Natural killer cell (primary cell): ENCODE data around the gene ANKS3. TPM values are rescaled to one million over a fixed set of nuclear protein-coding genes. Genes with fewer than 3 reads are reported as not detected.
A peak's percentile ranks its signal among the peaks of the same experiment; 100 is the strongest.

Experiments used
- ATAC-seq, 3 donors: fragments of 150-1000 bp in 2 of 3; fragments of 200-7000 bp in 1 of 3; cut with Tn5 transposase; 1 replicate in 1 of 3; 2 replicates in 2 of 3; pipeline ENCODE4 v1.10.0; 2021; ENCODE audit warnings: mild to moderate bottlenecking in 2 of 3, moderate library complexity in 2 of 3
- DNase-seq, 2 donors: peaks; one replicate each; pipeline versions ENCODE4 v3.0.0 to v3.0.0-alpha.2; 2013 to 2021; ENCODE audit warnings: mixed read lengths in 1 of 2
- H3K27ac ChIP-seq: one replicate; pipeline ENCODE4 v1.5.1; 2013; ENCODE audit warnings: mild to moderate bottlenecking, low read length
- H3K27me3 ChIP-seq: one replicate; pipeline ENCODE4 v1.6.1; 2013; ENCODE audit warnings: low read length; ENCODE audit not compliant: control insufficient read depth, insufficient read depth
- H3K36me3 ChIP-seq: one replicate; pipeline ENCODE4 v1.6.1; 2013; ENCODE audit warnings: low read length; ENCODE audit not compliant: control insufficient read depth, insufficient read depth
- H3K4me1 ChIP-seq: one replicate; pipeline ENCODE4 v1.6.1; 2013; ENCODE audit warnings: low read length; ENCODE audit not compliant: control insufficient read depth, insufficient read depth
- H3K4me3 ChIP-seq: one replicate; pipeline ENCODE4 v1.5.1; 2013; ENCODE audit warnings: low read length
- H3K9me3 ChIP-seq: one replicate; pipeline ENCODE4 v1.6.1; 2013; ENCODE audit warnings: low read length; ENCODE audit not compliant: control insufficient read depth, insufficient read depth
- H3K27ac Mint-ChIP-seq, 2 donors: one replicate each; pipeline ENCODE4 v1.8.0; 2022; ENCODE audit warnings: mild to moderate bottlenecking in 2 of 2, mixed read lengths in 2 of 2, moderate library complexity in 1 of 2
- H3K27me3 Mint-ChIP-seq, 2 donors: one replicate each; pipeline ENCODE4 v1.8.0; 2022; ENCODE audit warnings: low read depth in 2 of 2, mixed read lengths in 2 of 2
- H3K36me3 Mint-ChIP-seq: one replicate; pipeline ENCODE4 v1.8.0; 2022; ENCODE audit warnings: mixed read lengths
- H3K4me1 Mint-ChIP-seq, 2 donors: one replicate each; pipeline ENCODE4 v1.8.0; 2022; ENCODE audit warnings: mixed read lengths in 2 of 2
- H3K4me3 Mint-ChIP-seq: one replicate; pipeline ENCODE4 v1.8.0; 2022; ENCODE audit warnings: mild to moderate bottlenecking, moderate library complexity, mixed read lengths
- H3K9me3 Mint-ChIP-seq, 2 donors: one replicate each; pipeline ENCODE4 v1.8.0; 2022; ENCODE audit warnings: mixed read lengths in 2 of 2
- CTCF ChIP-seq: fragments of 200-600 bp; IDR thresholded peaks from one replicate; pipeline ENCODE4 v1.8.0; 2022; ENCODE audit warnings: antibody characterized with exemption
- WGBS: methylation state at CpG from one replicate; pipeline ENCODE4 v1.1.7; 2013; ENCODE audit warnings: missing lambda C conversion rate; ENCODE audit not compliant: insufficient coverage; 5-methylcytosine and 5-hydroxymethylcytosine counted together
- intact Hi-C: fragments of 100-400 bp; cut with micrococcal nuclease; formaldehyde crosslinking; loops from one replicate; pipeline ENCODE4 v1.14.2; 2022
- total RNA-seq, 4 donors: library from RNA; stranded (reverse); fragments of 120-200 nt in 1 of 4; gene quantifications; one replicate each; pipeline versions ENCODE4 v1.2.3 to v1.2.4, GENCODE V29; 2013 to 2022

ANKS3 gene
- total RNA-seq, 3 donors from 2014 or later (not counting 1 experiment from before 2014, with no cell fraction given), result 19.7 to 20.8 (median 20.5) TPM

DNA sequence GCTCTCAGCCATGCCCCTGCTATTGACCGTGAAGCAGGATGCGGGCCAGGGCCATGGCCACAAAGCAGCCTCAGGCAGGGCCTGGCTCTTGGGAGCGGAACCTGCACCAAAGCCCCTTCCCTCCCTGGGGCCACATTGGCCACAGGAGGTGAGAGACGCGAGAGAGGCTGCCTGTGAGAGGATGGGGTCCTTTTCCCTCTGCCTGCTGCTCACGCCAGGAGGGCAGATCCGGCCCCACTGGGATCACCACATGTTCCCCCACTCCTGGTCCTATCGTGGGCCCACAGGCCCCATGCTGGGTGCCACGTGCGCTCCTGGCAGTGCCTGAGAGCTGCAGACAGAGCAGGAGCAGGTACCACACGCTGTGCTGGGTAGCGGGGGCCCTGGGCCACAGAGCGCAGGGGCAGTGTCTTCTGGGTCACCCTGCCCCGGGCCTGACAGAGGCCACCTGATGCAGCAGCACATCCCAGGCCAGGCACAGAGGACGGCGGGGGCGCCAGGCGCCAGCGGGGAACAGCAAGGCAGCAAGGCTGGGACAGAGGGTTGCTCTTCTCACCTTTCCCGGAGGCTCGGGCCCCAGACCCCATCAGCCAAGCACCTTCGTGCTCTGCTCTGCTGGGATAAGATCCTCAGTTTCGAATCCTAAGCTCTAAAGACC, 49.9 kb downstream of the ANKS3 start:
- no peak overlapping the region for H3K27ac ChIP-seq
- H3K27me3 ChIP-seq, result no peaks in the 10 kb centered on the region
- TF ChIP-seq CTCF, result no peak
- ATAC-seq (no peak), DNase-seq (no peak)
- H3K4me3 ChIP-seq, result no peak overlapping the region
- H3K4me3 Mint-ChIP-seq, result no peak overlapping the region
- H3K4me1 Mint-ChIP-seq, result peaks cover 0 to 9% of the 10 kb centered on the region in 2 donors
- WGBS, result 98% methylated on average over 23 of the region's 23 CpGs
- H3K36me3 ChIP-seq, result peaks cover 39% of the 10 kb centered on the region
- H3K9me3 ChIP-seq, result no peaks in the 10 kb centered on the region
- no peaks in the 10 kb centered on the region for H3K36me3 Mint-ChIP-seq
- intact Hi-C loops, result no loop called here
- H3K9me3 Mint-ChIP-seq, result no peaks in the 10 kb centered on the region
- no peak overlapping the region for H3K27ac Mint-ChIP-seq
- H3K4me1 ChIP-seq, result peaks cover 9% of the 10 kb centered on the region
- no peaks in the 10 kb centered on the region for H3K27me3 Mint-ChIP-seq

DNA sequence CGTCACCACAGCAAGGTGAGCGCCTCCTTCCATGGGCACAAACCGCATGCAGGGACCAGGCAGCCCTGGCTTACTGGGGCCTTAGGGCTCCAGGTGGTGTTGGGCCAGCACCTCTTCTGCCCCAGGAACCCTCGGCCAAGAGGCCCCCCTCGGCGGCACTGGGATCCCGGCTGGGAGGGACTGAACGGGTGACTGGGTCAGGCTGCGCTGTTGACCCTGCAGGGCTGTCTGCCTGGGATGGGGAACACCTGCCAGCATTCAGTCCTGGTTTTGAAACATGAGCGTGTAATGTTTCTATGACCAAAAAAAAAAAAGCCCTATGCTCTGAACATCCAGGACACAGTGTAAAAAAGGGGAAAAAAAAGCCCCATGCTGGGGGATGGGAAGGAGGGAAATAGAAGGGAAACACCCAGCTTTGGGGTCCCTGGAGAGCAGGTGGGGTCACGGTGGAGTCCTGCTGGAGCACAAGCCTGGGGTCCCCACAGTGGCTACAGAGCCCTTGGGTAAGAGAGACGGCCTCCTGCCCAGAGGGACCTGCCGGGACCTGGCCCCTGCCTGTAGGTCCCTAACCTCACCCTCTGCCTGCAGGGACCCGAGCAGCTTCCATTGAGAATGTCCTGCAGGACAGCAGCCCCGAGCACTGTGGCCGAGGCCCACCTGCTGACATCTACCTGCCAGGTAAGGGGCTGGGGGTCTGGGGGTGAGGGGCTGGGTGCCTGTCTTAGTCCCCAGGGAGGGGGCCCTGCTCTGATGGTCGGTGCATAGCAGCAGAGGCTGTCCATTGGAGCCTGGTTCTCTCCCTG, 50.6 kb downstream of the ANKS3 start:
- no peaks in the 10 kb centered on the region for H3K9me3 Mint-ChIP-seq
- Histone ChIP-seq H3K27ac (no peak overlapping the region), H3K36me3 (peaks cover 38% of the 10 kb centered on the region), H3K4me3 (no peak overlapping the region), H3K9me3 (no peaks in the 10 kb centered on the region), H3K27me3 (no peaks in the 10 kb centered on the region), H3K4me1 (peaks cover 9% of the 10 kb centered on the region)
- H3K27me3 Mint-ChIP-seq, result no peaks in the 10 kb centered on the region
- TF ChIP-seq CTCF, result no peak
- H3K36me3 Mint-ChIP-seq, result no peaks in the 10 kb centered on the region
- WGBS, result 96% methylated on average over 17 of the region's 17 CpGs
- no peak overlapping the region for H3K4me3 Mint-ChIP-seq
- intact Hi-C loops, result no loop called here
- DNase-seq (no peak), ATAC-seq (no peak)
- H3K4me1 Mint-ChIP-seq, result peaks cover 0 to 10% of the 10 kb centered on the region in 2 donors
- H3K27ac Mint-ChIP-seq, result no peak overlapping the region

DNA sequence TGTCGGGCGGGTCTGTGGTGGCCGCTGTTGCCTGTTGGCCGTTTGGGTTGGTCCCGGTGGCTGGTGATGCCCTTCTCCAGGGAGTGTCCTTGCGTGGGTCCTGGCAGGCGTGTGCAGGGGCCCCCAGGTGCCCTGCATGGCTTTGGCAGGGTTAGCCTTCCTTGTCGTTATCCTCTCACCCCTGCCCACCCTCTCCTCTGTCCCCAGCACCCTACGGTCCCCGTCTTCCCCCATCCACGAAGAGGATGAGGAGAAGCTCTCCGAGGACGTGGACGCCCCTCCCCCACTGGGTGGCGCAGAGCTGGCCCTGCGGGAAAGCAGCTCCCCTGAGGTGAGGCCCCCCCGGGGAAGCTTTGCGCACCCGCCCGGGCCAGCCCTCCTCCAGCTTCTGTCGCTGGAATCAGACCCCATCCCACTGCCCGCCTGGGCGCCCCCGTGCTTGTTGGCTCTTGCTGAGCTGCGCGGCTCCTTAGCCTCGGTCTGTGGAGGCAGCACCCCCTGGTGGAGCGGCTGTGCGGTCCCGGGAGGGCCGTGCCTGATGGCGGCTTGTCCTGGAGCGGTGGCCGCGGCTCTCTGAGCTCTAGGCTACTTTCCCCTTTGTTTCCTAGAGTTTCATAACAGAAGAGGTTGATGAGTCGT, 51.3 kb downstream of the ANKS3 start:
- DNase-seq, result peak in 1 of 2 donors; percentile 52
- Histone ChIP-seq H3K27ac (no peak overlapping the region), H3K9me3 (no peaks in the 10 kb centered on the region), H3K4me3 (no peak overlapping the region), H3K27me3 (no peaks in the 10 kb centered on the region), H3K4me1 (peaks cover 9% of the 10 kb centered on the region), H3K36me3 (peaks cover 41% of the 10 kb centered on the region)
- H3K4me3 Mint-ChIP-seq, result no peak overlapping the region
- no peaks in the 10 kb centered on the region for H3K9me3 Mint-ChIP-seq
- 92% methylated on average over 36 of the region's 36 CpGs for WGBS
- peaks cover 0 to 16% of the 10 kb centered on the region in 2 donors for H3K4me1 Mint-ChIP-seq
- no peaks in the 10 kb centered on the region for H3K27me3 Mint-ChIP-seq
- intact Hi-C loops, result no loop called here
- no peak overlapping the region for H3K27ac Mint-ChIP-seq
- no peak for TF ChIP-seq CTCF
- ATAC-seq, result peak in 1 of 3 donors; percentile 31
- no peaks in the 10 kb centered on the region for H3K36me3 Mint-ChIP-seq
